Activated CD8-positive, alpha-beta T cell treated with anti-CD3 and anti-CD28 coated beads for 36 hours (primary cell): ENCODE measurements around the gene QRFP. TPM values are rescaled to one million over a fixed set of nuclear protein-coding genes. Genes with fewer than 3 reads are reported as not detected.

Source experiments
- ATAC-seq: fragments of 200-7000 bp; cut with Tn5 transposase; one replicate; pipeline ENCODE4 v1.10.0; 2021; ENCODE audit warnings: mild to moderate bottlenecking, moderate library complexity
- CTCF ChIA-PET: fragments of 350-600 bp; sonication (Branson Sonifier 250); formaldehyde crosslinking; loops from one replicate; lab custom pipeline; 2021; ENCODE audit warnings: antibody characterized with exemption; lab: Charles Lee
- POLR2A ChIA-PET: fragments of 350-600 bp; sonication (Branson Sonifier 250); formaldehyde crosslinking; loops from one replicate; lab custom pipeline; 2021; ENCODE audit warnings: antibody characterized with exemption; lab: Charles Lee
- DNase-seq: peaks from one replicate; pipeline ENCODE4 v3.0.0-alpha.2; 2020
- H3K27ac Mint-ChIP-seq: one replicate; pipeline ENCODE4 v1.8.0; 2021; ENCODE audit warnings: mild to moderate bottlenecking, mixed read lengths
- H3K27me3 Mint-ChIP-seq: one replicate; pipeline ENCODE4 v1.8.0; 2021; ENCODE audit warnings: mixed read lengths
- H3K36me3 Mint-ChIP-seq: one replicate; pipeline ENCODE4 v1.8.0; 2021; ENCODE audit warnings: low read depth, mixed read lengths
- H3K4me1 Mint-ChIP-seq: one replicate; pipeline ENCODE4 v1.8.0; 2021; ENCODE audit warnings: low read depth, mixed read lengths
- H3K4me3 Mint-ChIP-seq: one replicate; pipeline ENCODE4 v1.8.0; 2021; ENCODE audit warnings: mild to moderate bottlenecking, moderate library complexity, mixed read lengths
- H3K9me3 Mint-ChIP-seq: one replicate; pipeline ENCODE4 v1.8.0; 2021; ENCODE audit warnings: mixed read lengths
- CTCF ChIP-seq: fragments of 200-600 bp; IDR thresholded peaks from one replicate; pipeline ENCODE4 v1.8.0; 2022; ENCODE audit warnings: antibody characterized with exemption, mild to moderate bottlenecking
- intact Hi-C: fragments of 100-400 bp; cut with micrococcal nuclease; formaldehyde crosslinking; loops from one replicate; pipeline ENCODE4 v1.10.0; 2022
- total RNA-seq, 2 experiments: library from RNA; stranded (reverse); gene quantifications; one replicate each; pipeline ENCODE4 v1.2.3, GENCODE V29; 2021

QRFP gene
- total RNA-seq, 2 experiments from 2014 or later, result not detected

- Mint-ChIP-seq H3K4me1 (peaks cover 16% of the 10 kb centered on the region), H3K27ac (no peak overlapping the region), H3K27me3 (no peaks in the 10 kb centered on the region), H3K9me3 (no peaks in the 10 kb centered on the region), H3K4me3 (no peak overlapping the region), H3K36me3 (no peaks in the 10 kb centered on the region)
- ATAC-seq, result no peak
- POLR2A ChIA-PET, result interaction anchor here (0.6 kb wide), 1 partner anchor 212 kb away, joined by 3 read pairs; no protein-coding TSS in a partner anchor
- intact Hi-C loops, result no loop called here
- TF ChIP-seq CTCF, result no peak
- no peak for DNase-seq
- CTCF ChIA-PET, result interaction anchor here (0.8 to 1.6 kb wide), 5 partner anchors 10 to 145 kb away, joined by 3 to 4 read pairs (median 3); no protein-coding TSS in a partner anchor
These were observed 49.9 kb downstream of the QRFP start for GRCh38 chr9:130846487-130847305.

GRCh38 chr9:130845901-130846481 is 50.6 kb downstream of the QRFP start:
- no peak for DNase-seq
- intact Hi-C loops, result no loop called here
- Mint-ChIP-seq H3K4me3 (no peak overlapping the region), H3K9me3 (no peaks in the 10 kb centered on the region), H3K4me1 (peaks cover 17% of the 10 kb centered on the region), H3K36me3 (no peaks in the 10 kb centered on the region), H3K27me3 (no peaks in the 10 kb centered on the region), H3K27ac (no peak overlapping the region)
- no peak for ATAC-seq
- ChIA-PET CTCF (interaction anchor here (1.2 to 1.6 kb wide), 5 partner anchors 10 to 145 kb away, joined by 3 to 7 read pairs (median 3); no protein-coding TSS in a partner anchor), POLR2A (interaction anchor here (0.6 kb wide), 1 partner anchor 213 kb away, joined by 3 read pairs; no protein-coding TSS in a partner anchor)
- no peak for TF ChIP-seq CTCF

- no peak overlapping the region for H3K4me3 Mint-ChIP-seq
- peaks cover 19% of the 10 kb centered on the region for H3K4me1 Mint-ChIP-seq
- H3K27ac Mint-ChIP-seq, result no peak overlapping the region
- DNase-seq (no peak), ATAC-seq (no peak)
- no peaks in the 10 kb centered on the region for H3K9me3 Mint-ChIP-seq
- ChIA-PET POLR2A (no interaction called here), CTCF (interaction anchor here (1.2 to 1.4 kb wide), 3 partner anchors 21 to 136 kb away, joined by 3 to 7 read pairs (median 4); no protein-coding TSS in a partner anchor)
- H3K27me3 Mint-ChIP-seq, result no peaks in the 10 kb centered on the region
- TF ChIP-seq CTCF, result no peak
- H3K36me3 Mint-ChIP-seq, result no peaks in the 10 kb centered on the region
- intact Hi-C loops, result no loop called here
These were observed 51.4 kb downstream of the QRFP start for GRCh38 chr9:130845254-130845653.

- no peak overlapping the region for H3K4me3 Mint-ChIP-seq
- H3K36me3 Mint-ChIP-seq, result no peaks in the 10 kb centered on the region
- ChIA-PET POLR2A (no interaction called here), CTCF (interaction anchor here (0.9 kb wide), 1 partner anchor 73 kb away, joined by 3 read pairs; no protein-coding TSS in a partner anchor)
- no peak for TF ChIP-seq CTCF
- H3K4me1 Mint-ChIP-seq, result peaks cover 16% of the 10 kb centered on the region
- ATAC-seq (no peak), DNase-seq (no peak)
- no peaks in the 10 kb centered on the region for H3K27me3 Mint-ChIP-seq
- intact Hi-C loops, result no loop called here
- H3K27ac Mint-ChIP-seq, result no peak overlapping the region
- H3K9me3 Mint-ChIP-seq, result no peaks in the 10 kb centered on the region
These were observed 52.6 kb downstream of the QRFP start for GRCh38 chr9:130844044-130844451.
